ENCODE results near the gene CTIF.

- TF ChIP-seq EZH2phosphoT487 (conservative IDR thresholded peaks at IDR 0.05; ENCODE audit: low read length) (no peak), CTCF (IDR thresholded peaks at IDR 0.05; ENCODE audit: insufficient read depth, low read length, poor library complexity, severe bottlenecking) (no peak)
These were observed 227.2 kb downstream of the CTIF start for GRCh38 chr18:48766026-48766425.
